ENCODE results near the gene PSMD3.

GRCh38 chr17:40035162-40035559 is 54.6 kb downstream of the PSMD3 start:
- TF ChIP-seq RAD21 (IDR thresholded peaks at IDR 0.05; ENCODE audit: low read length) (peak; percentile 62), MAZ (IDR thresholded peaks at IDR 0.05; ENCODE audit: borderline replicate concordance, low read depth, low read length) (peak; percentile 62; the same call in 1 of the 2 replicates), MXI1 (IDR thresholded peaks at IDR 0.05; ENCODE audit: borderline replicate concordance, low read depth, low read length) (0 out of 2 replicates have a peak, but pooled peaks have one; percentile 8), RCOR1 (IDR thresholded peaks at IDR 0.05; ENCODE audit: insufficient replicate concordance, low read length) (no peak), CEBPB (IDR thresholded peaks at IDR 0.05; ENCODE audit: low read depth, low read length) (no peak), RFX5 (IDR thresholded peaks at IDR 0.05; ENCODE audit: low read depth, low read length) (no peak), POLR2A (IDR thresholded peaks at IDR 0.05; ENCODE audit: low read depth, low read length) (no peak), FOS (IDR thresholded peaks at IDR 0.05; ENCODE audit: low read depth, low read length) (no peak)
- TF ChIP-seq, protein P1, sequence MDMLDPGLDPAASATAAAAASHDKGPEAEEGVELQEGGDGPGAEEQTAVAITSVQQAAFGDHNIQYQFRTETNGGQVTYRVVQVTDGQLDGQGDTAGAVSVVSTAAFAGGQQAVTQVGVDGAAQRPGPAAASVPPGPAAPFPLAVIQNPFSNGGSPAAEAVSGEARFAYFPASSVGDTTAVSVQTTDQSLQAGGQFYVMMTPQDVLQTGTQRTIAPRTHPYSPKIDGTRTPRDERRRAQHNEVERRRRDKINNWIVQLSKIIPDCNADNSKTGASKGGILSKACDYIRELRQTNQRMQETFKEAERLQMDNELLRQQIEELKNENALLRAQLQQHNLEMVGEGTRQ (IDR thresholded peaks at IDR 0.05; ENCODE audit: low read depth, low read length) = no peak
- TF ChIP-seq, protein P2, sequence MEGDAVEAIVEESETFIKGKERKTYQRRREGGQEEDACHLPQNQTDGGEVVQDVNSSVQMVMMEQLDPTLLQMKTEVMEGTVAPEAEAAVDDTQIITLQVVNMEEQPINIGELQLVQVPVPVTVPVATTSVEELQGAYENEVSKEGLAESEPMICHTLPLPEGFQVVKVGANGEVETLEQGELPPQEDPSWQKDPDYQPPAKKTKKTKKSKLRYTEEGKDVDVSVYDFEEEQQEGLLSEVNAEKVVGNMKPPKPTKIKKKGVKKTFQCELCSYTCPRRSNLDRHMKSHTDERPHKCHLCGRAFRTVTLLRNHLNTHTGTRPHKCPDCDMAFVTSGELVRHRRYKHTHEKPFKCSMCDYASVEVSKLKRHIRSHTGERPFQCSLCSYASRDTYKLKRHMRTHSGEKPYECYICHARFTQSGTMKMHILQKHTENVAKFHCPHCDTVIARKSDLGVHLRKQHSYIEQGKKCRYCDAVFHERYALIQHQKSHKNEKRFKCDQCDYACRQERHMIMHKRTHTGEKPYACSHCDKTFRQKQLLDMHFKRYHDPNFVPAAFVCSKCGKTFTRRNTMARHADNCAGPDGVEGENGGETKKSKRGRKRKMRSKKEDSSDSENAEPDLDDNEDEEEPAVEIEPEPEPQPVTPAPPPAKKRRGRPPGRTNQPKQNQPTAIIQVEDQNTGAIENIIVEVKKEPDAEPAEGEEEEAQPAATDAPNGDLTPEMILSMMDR (conservative IDR thresholded peaks at IDR 0.05; ENCODE audit: low read depth, low read length) = peak; percentile 74
- TF ChIP-seq, protein P3, sequence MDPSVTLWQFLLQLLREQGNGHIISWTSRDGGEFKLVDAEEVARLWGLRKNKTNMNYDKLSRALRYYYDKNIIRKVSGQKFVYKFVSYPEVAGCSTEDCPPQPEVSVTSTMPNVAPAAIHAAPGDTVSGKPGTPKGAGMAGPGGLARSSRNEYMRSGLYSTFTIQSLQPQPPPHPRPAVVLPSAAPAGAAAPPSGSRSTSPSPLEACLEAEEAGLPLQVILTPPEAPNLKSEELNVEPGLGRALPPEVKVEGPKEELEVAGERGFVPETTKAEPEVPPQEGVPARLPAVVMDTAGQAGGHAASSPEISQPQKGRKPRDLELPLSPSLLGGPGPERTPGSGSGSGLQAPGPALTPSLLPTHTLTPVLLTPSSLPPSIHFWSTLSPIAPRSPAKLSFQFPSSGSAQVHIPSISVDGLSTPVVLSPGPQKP (IDR thresholded peaks at IDR 0.05; ENCODE audit: borderline replicate concordance, low read depth, low read length) = no peak
